SU-DHL-6 (cell line): ENCODE results near the gene MT3.

ENCODE experiments used
- H2AFZ ChIP-seq: fragments of 200-600 bp; sonication (generic); 2 replicates; pipeline ENCODE4 v1.6.1; 2014; ENCODE audit warnings: low read depth, mild to moderate bottlenecking, moderate library complexity, mixed read lengths, antibody characterized with exemption, low read length; ENCODE audit not compliant: severe bottlenecking
- H3F3A ChIP-seq: fragments of 200-600 bp; shearing (Covaris generic); 2 replicates; pipeline ENCODE4 v1.6.0; 2016; ENCODE audit warnings: antibody characterized with exemption, mild to moderate bottlenecking; ENCODE audit not compliant: insufficient read depth
- H3K27ac ChIP-seq: fragments of 200-600 bp; sonication (generic); 2 replicates; pipeline ENCODE4 v1.5.1; 2016; ENCODE audit warnings: low read depth, mild to moderate bottlenecking, low read length, moderate library complexity, mixed read lengths
- H3K27me3 ChIP-seq: fragments of 200-600 bp; sonication (generic), shearing (Covaris generic); 2 replicates; pipeline ENCODE4 v1.6.0; 2014; ENCODE audit warnings: mild to moderate bottlenecking, low read length
- H3K36me3 ChIP-seq: fragments of 200-600 bp; sonication (generic); 2 replicates; pipeline ENCODE4 v1.6.1; 2014; ENCODE audit warnings: mild to moderate bottlenecking, low read length, mixed read lengths
- H3K4me2 ChIP-seq: fragments of 300-600, 200-600 bp; shearing (Covaris generic), sonication (generic); 2 replicates; pipeline ENCODE4 v1.6.0; 2014; ENCODE audit warnings: low read length, low read depth, mild to moderate bottlenecking; ENCODE audit not compliant: poor library complexity, severe bottlenecking
- H3K4me3 ChIP-seq: fragments of 200-600 bp; sonication (generic); 2 replicates; pipeline ENCODE4 v1.5.1; 2014; ENCODE audit warnings: antibody characterized with exemption, low read length, mild to moderate bottlenecking, mixed read lengths; ENCODE audit not compliant: insufficient read depth, poor library complexity, severe bottlenecking
- H3K79me2 ChIP-seq: fragments of 200-600 bp; sonication (generic); 2 replicates; pipeline ENCODE4 v1.6.1; 2014; ENCODE audit warnings: mild to moderate bottlenecking, low read length, moderate library complexity; ENCODE audit not compliant: insufficient read depth
- H3K9ac ChIP-seq: fragments of 200-600 bp; sonication (generic); 2 replicates; pipeline ENCODE4 v1.7.0; 2014; ENCODE audit warnings: mild to moderate bottlenecking, low read length
- H3K9me2 ChIP-seq: fragments of 200-600 bp; sonication (generic); replicated peaks from 2 replicates; pipeline ENCODE4 v1.6.1; 2014; ENCODE audit warnings: low read length; ENCODE audit not compliant: insufficient read depth
- H3K9me3 ChIP-seq: fragments of 200-600 bp; sonication (generic); 2 replicates; pipeline ENCODE4 v1.6.1; 2014; ENCODE audit warnings: low read length, mixed read lengths; ENCODE audit not compliant: insufficient read depth
- H4K20me1 ChIP-seq: fragments of 200-600 bp; sonication (generic); 2 replicates; pipeline ENCODE4 v1.6.1; 2014; ENCODE audit warnings: low read depth, mild to moderate bottlenecking, antibody characterized with exemption, low read length, moderate library complexity, mixed read lengths
- EZH2phosphoT487 ChIP-seq: fragments of 200-600 bp; sonication (generic), shearing (Covaris generic); conservative IDR thresholded peaks from 2 replicates; pipeline ENCODE4 v1.6.1; 2018; ENCODE audit warnings: mild to moderate bottlenecking, antibody characterized with exemption, low read length, moderate library complexity, mixed read lengths
- TF ChIP-seq, protein P1 (sequence below): fragments of 200-600 bp; sonication (generic); IDR thresholded peaks from one replicate; pipeline ENCODE4 v1.5.1; 2017; ENCODE audit warnings: antibody characterized with exemption, mild to moderate bottlenecking, low read length, moderate library complexity; ENCODE audit not compliant: insufficient read depth, poor library complexity, severe bottlenecking

Gene MT3

GRCh38 chr16:56589141-56590039 lies at the start of gene MT3:
MT3 (plus strand) TSS chr16:56589528; CDS start chr16:56589591, 63 bp downstream.
- H3K4me3 ChIP-seq, result no peak within 1 kb of the TSS

GRCh38 chr16:56539656-56540055 lies 49.7 kb upstream of the MT3 start:
- H3K79me2 ChIP-seq, result no peaks in the 10 kb centered on the region

More at GRCh38 chr16:56589141-56590039, at the start of gene MT3:
- TF ChIP-seq EZH2phosphoT487, result no peak
- TF ChIP-seq, protein P1, sequence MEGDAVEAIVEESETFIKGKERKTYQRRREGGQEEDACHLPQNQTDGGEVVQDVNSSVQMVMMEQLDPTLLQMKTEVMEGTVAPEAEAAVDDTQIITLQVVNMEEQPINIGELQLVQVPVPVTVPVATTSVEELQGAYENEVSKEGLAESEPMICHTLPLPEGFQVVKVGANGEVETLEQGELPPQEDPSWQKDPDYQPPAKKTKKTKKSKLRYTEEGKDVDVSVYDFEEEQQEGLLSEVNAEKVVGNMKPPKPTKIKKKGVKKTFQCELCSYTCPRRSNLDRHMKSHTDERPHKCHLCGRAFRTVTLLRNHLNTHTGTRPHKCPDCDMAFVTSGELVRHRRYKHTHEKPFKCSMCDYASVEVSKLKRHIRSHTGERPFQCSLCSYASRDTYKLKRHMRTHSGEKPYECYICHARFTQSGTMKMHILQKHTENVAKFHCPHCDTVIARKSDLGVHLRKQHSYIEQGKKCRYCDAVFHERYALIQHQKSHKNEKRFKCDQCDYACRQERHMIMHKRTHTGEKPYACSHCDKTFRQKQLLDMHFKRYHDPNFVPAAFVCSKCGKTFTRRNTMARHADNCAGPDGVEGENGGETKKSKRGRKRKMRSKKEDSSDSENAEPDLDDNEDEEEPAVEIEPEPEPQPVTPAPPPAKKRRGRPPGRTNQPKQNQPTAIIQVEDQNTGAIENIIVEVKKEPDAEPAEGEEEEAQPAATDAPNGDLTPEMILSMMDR, result no peak
- Histone ChIP-seq H3K4me2 (no peak within 1 kb of the TSS), H3K27me3 (0 out of 2 replicates have a peak, but pooled peaks cover 3% of the 10 kb centered on the region), H3K36me3 (no peaks in the 10 kb centered on the region), H3K9me2 (no peaks in the 10 kb centered on the region), H4K20me1 (no peaks in the 10 kb centered on the region), H3K27ac (no peak within 1 kb of the TSS), H3K9me3 (no peaks in the 10 kb centered on the region), H2AFZ (no peak within 1 kb of the TSS), H3K79me2 (no peaks in the 10 kb centered on the region), H3K9ac (no peak within 1 kb of the TSS), H3F3A (no peaks in the 10 kb centered on the region)

DNA sequence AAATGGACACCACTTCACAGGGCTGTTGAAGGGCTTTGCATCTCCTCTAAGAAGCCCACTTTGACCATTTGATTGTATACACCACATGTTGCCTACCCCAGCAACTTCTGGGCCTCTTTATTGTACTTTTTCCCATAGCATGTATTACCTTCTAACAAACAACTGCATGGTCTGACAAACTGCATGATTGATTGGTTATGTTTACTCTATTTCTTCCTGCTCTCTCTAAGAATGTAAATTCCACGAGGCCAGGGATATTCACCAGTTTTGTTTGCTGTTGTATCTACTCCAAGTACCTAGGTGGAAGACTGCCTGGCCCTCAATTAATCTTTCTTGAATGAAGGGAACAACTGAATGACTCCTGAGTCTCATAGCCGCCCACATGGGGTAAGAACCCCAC lies 47.3 kb upstream of the MT3 start:
- TF ChIP-seq, protein P1, result no peak
- TF ChIP-seq EZH2phosphoT487, result no peak

More at GRCh38 chr16:56539656-56540055, 49.7 kb upstream of the MT3 start:
- TF ChIP-seq, protein P1, result no peak
- no peak for TF ChIP-seq EZH2phosphoT487
- H3K4me3 ChIP-seq, result no peak overlapping the region
- H3K27ac ChIP-seq, result no peak overlapping the region
- H3K9ac ChIP-seq, result no peak overlapping the region
- no peaks in the 10 kb centered on the region for H3K9me2 ChIP-seq
- H3K36me3 ChIP-seq, result no peaks in the 10 kb centered on the region
- H4K20me1 ChIP-seq, result no peaks in the 10 kb centered on the region
- H3K9me3 ChIP-seq, result no peaks in the 10 kb centered on the region
- H3K27me3 ChIP-seq, result no peaks in the 10 kb centered on the region
- H2AFZ ChIP-seq, result no peak overlapping the region
- H3K4me2 ChIP-seq, result no peak overlapping the region
- no peaks in the 10 kb centered on the region for H3F3A ChIP-seq

More for the DNA sequence above, 47.3 kb upstream of the MT3 start:
- Histone ChIP-seq H3K4me2 (no peak overlapping the region), H4K20me1 (no peaks in the 10 kb centered on the region), H3K36me3 (no peaks in the 10 kb centered on the region), H3K9me3 (no peaks in the 10 kb centered on the region), H3K9me2 (no peaks in the 10 kb centered on the region), H3K9ac (no peak overlapping the region), H3K27ac (no peak overlapping the region), H3K79me2 (no peaks in the 10 kb centered on the region), H2AFZ (no peak overlapping the region), H3K4me3 (no peak overlapping the region), H3F3A (no peaks in the 10 kb centered on the region), H3K27me3 (no peaks in the 10 kb centered on the region)
